IPS DF 19.7 (cell line): Measurements from ENCODE around the gene RAB5IF.
"Not testable (repeated sequence)": the region's sequence is repeated elsewhere in the genome, so short reads cannot be mapped to it uniquely, and the experiment has no call there.

Experiments used
- DNase-seq: peaks from one replicate; pipeline ENCODE4 v3.0.0-alpha.2; 2013; ENCODE audit warnings: low read depth, low spot score

The RAB5IF gene

GRCh38 chr20:36605399-36606157 is at the start of gene RAB5IF:
Gene RAB5IF (plus strand): TSS chr20:36605779. CDS start chr20:36605952, 173 bp downstream.
- peak; percentile 96 for DNase-seq

DNA sequence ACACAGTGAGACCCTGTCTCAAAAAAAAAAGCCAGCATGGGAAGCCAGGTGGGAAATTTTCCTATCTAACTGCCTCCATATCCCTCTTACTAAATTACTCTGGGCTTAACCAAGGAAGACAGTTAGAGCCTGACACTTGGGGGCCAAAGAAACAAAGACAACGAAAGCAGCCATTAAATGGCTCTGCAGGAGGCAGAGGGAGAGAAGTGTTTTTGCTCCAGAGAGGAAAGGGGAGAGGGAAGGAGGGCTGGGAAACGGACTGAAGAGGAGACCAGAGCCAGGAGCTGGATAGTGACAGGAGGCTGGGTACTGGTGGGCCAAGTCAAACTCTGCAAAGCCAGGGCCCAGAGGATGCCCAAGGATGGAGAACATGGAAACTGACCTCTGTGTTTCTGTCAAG is 42.9 kb upstream of the RAB5IF start:
- no peak for DNase-seq

GRCh38 chr20:36563374-36563773 is 42.2 kb upstream of the RAB5IF start:
- no peak for DNase-seq

DNA sequence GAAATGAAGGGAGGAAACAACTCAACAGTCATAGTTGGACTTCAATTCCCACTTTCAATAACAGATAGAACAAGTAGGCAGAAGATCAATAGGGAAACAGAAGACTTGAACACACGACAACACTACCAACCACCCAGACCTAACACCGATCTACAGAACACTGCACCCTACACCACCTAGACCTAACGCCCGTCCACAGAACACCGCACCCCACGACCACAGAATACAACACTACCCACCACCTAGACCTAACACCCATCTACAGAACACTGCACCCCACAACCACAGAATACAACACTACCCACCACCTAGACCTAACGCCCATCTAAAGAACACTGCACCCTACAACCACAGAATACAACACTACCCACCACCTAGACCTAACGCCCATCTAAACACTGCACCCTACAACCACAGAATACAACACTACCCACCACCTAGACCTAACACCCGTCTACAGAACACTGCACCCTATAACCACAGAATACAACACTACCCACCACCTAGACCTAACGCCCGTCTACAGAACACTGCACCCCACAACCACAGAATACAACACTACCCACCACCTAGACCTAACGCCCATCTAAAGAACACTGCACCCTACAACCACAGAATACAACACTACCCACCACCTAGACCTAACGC is 41.4 kb upstream of the RAB5IF start:
- DNase-seq: not testable (repeated sequence)

DNA sequence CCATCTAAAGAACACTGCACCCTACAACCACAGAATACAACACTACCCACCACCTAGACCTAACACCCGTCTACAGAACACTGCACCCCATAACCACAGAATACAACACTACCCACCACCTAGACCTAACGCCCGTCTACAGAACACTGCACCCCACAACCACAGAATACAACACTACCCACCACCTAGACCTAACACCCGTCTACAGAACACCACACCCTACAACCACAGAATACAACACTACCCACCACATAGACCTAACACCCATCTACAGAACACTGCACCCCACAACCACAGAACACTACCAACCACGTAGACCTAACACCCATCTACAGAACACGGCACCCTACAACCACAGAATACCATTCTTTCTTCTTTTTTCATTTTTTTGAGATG is 40.9 kb upstream of the RAB5IF start:
- DNase-seq: not testable (repeated sequence)

DNA sequence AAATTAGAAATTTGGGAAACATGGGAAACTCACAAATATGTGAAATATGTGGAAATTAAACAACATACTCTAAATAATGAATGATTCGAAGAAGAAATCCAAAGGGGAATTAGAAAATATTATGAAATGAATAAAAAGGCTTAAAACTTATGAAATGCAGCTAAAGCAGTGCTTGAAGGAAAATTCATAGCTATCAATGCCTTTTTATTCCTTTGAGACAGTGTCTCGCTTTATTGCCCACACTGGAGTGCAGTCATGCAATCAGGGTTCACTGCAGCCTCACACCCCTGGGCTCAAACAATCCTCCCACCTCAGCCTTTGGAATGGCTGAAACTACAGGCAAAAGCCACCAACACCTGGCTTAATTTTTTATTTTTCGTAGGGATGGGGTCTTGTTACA is 40.1 kb upstream of the RAB5IF start:
- no peak for DNase-seq

DNA sequence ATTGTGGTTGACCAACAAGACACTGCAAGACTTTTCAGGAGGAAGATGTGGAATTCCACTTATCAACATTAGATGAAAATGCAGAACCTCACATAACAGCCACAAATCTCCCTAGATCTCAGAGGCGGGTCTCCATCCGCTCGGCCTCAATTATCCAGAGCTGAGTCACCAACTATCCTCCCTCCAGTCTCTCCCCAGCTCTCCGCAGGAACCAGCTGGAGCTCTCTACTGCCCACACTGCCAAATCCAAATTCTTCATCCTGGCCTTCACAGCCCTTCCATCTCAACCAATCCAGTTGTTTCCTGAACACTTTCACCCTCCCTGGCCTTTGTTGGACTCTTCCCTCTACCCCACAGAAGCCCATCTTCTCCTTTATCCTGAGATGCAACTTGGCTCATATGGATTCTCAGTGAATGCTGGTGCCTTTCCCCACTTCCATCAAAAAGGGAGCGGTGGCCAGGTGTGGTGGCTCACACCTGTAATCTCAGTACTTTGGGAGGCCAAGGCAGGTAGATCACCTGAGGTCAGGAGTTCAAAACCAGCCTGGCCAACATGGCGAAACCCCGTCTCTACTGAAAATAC is 35.6 kb upstream of the RAB5IF start:
- no peak for DNase-seq

DNA sequence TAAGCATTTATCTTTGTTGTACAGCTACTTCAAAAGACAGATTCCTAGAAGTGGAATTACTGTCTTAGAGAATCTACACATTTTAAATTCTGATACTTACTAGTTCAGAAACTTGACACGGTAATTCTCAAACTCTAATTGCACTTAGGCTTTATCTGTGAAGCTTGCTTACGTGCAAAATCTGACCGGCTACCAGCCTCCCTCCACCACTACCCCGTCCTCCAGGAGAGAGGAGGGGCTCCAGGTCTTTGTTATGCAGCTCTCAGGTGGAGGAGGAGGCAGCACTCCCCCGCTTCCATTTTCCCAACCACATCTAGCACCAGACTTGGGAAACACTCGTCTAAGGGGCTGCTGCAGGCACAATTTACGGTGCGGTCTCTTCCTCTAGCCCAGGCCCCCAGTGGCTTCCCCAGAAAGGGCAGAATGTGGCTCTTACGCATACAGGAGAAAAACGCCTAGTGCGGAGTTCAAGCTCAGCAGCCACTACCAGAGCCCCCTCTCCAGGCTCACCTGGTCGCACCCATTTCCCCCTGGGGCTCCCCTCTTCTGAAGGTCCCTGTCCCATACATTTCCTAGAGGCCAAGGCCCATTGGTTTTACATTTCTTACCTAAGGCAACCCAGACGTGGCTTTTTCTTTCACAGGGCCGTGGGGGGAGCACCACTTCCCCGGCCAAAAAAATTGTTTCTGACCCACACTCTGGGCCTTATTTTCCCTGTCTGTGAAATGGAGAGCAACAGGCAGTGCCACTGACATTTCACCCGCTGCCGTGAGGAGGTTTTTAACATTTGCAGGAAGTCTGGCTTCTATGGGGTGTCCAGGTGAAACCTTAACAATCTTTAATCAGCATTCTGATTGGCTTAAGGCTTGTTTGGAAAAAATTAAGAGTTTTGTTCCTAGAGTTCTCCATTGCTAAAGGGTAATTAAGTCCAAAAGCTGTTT is 33.7 kb upstream of the RAB5IF start:
- no peak for DNase-seq

DNA sequence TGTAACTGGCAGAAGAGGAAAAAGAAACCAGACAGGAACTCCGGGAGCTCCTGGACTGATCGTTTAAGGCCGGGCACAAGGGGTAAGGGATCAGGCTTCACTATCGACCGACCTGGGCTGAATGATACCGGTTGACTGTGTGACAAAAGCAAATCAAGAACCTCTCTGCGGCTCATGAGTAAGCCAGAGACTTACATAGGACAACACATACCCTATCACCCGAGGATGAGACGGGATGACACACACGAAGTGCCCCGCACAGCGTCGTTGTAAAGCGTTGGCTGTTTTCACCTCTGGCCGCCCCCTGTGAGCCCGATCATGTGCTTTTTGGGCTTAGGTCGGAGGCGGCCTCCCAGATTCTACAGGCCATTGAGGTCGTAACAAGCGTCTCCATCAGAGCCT is 32.9 kb upstream of the RAB5IF start:
- no peak for DNase-seq

DNA sequence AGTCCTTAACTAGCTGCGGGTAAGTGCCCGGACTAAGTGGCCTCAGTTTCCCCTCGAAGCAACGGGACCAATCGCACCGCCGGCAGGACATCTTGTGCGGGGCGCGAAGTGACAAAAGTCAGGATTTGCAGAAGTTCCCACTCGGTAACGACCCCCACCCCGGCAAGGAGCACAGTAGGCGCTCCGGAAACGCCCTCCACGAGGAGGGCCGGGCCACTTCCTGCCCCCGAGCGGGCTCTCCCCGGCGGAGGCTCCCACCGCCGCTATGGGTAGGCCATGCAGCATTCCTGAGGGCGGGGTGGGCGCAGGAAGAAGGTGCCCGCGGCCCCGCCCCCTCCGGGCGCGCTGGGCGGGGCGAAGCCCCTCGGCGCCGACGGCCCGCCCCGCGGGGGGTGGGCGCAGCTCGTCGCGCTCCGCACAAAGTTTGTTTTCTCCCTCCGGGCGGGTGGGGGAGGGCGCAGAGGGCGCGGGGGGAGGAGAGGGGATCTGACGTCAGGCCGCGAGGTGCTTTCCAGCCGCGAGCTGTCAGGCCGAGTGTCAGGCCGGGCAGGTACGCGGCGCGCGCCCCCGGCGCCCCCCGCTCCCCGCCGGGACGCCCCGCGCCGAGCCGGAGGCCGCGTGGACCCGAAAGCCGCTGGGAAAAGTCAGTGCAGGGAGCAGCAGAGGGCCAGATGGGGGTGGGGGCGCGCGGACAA is 32.3 kb upstream of the RAB5IF start, which contains the start of gene TGIF2:
Gene TGIF2 (plus strand): TSS at position 495 of the 695 bp plus-strand sequence. CDS start 5,178 bp downstream, outside the sequence.
- no peak for DNase-seq

DNA sequence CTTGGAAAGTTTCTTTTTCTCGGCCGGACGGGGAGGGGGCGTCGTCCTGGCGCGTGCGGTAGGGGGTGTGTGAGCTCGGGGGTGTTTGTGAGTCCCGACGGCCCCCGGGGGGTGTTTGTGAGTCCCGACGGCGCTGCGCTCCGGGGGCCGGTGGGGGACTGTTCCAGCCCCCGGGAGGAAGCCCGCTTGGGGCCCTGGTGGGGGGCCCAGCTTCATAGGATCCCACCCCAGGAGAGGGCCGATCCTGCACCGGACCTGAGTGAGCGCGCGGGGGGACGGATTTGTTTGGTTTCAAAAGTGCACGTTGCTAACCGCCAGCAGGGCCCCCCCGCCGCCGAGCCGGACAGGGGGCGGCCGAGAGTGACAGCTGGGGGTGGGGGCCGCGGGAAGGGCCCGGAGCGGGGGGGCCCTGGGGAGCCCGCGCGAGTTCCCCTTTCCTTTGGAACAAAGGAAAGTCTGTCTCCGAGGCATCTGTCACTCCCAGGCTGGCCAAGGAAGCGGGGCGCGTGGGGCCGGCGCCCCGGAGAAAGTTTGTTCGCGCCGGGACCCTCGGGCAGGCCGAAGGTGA is 31.7 kb upstream of the RAB5IF start:
- no peak for DNase-seq

GRCh38 chr20:36574366-36575135 is 31.0 kb upstream of the RAB5IF start:
- DNase-seq: no peak

- DNase-seq: no peak
These were observed 29.5 kb upstream of the RAB5IF start for GRCh38 chr20:36576081-36576445.

GRCh38 chr20:36578356-36579041 is 27.1 kb upstream of the RAB5IF start:
- DNase-seq: no peak

- DNase-seq: no peak
These were observed 25.5 kb upstream of the RAB5IF start for GRCh38 chr20:36579996-36580545.

DNA sequence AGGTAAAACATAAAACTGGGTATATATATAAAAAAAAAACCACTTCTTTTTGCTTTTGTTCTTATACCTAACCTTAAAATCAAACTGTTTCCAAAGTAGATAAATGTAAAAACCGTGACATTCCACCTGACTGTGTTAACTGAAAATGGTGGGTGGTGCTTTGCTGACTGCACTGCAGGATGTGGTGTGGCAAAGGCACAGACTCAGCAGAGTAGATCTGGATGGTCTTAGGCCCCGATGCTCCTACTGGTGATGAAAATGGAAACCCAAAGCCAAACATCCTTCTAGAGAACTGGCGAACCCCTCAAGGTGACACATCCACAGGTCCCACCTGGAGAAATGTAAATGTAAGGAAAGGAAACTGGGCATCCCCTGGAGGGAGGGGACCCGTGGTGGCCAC is 23.3 kb upstream of the RAB5IF start:
- DNase-seq: no peak

GRCh38 chr20:36582821-36583220 is 22.8 kb upstream of the RAB5IF start:
- DNase-seq: no peak

- DNase-seq: no peak
These were observed 21.5 kb upstream of the RAB5IF start for GRCh38 chr20:36584018-36584481.
